ENCODE measurements around the gene INTS3.
"Not testable (repeated sequence)": the region's sequence is repeated elsewhere in the genome, so short reads cannot be mapped to it uniquely, and the experiment has no call there.

DNA sequence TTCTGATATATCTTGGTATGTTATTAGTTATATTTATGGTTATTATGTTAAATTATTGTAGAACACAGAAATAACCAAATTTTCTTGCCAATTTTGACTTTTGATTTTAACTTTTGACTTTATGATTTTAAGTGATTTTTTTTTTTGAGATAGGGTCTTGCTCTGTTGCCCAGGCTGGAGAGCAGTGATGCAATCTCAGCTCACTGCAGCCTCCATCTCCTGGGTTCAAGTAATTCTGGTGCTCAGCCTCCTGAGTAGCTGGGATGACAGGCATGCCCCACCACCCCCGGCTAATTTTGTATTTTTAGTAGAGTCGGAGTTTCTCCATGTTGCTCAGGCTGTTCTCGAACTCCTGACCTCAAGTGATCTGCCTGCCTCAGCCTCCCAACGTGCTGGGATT is 3.2 kb upstream of the INTS3 start:
- TF ChIP-seq EZH2 (optimal IDR thresholded peaks at IDR 0.05; ENCODE audit: low read depth, low read length); EZH2phosphoT487 (IDR thresholded peaks at IDR 0.05; ENCODE audit: low read length): not testable (repeated sequence)
